Caki2 (cell line): ENCODE measurements around the gene SLC15A3. TPM values are rescaled to one million over a fixed set of nuclear protein-coding genes. Genes with fewer than 3 reads are reported as not detected.

ENCODE experiments used
- DNase-seq: peaks from one replicate; pipeline ENCODE4 v3.0.0-alpha.2; 2015; ENCODE audit warnings: low read depth
- in situ Hi-C: cut with HindIII; loops from 2 replicates; pipeline ENCODE4 v1.10.0; 2016; ENCODE audit warnings: low sequenced_read_pairs, low pct_unique_long_range_greater_than_20kb, mixed read lengths
- total RNA-seq: library from RNA; depleted of rRNA; stranded (reverse); fragments of >200 nt; shearing (Covaris generic); gene quantifications from 2 replicates; pipeline ENCODE4 v1.2.3, GENCODE V29; 2014; ENCODE audit warnings: low replicate concordance

SLC15A3 gene
- total RNA-seq, 1 experiment from 2014 or later, result not detected

DNA sequence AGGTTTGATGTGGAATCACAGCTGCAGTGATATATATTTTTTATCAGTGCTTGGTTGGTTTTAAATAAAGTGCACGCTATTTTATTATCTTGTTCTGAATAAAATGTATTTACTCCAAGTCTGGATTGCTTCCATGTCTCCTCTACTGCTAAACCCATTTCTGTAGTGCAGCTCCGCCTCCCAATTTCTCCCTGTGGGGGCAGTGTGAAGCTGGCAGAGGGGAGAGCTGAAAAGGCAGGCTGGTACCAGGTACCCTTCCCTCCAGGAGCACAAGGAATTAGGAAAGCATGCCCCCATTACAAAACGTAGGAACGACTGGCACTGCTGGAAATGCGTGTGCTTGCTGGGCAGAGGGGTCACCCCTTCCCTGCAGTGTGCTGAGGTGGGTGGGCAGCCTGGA is 28.6 kb downstream of the SLC15A3 start:
- no peak for DNase-seq
- in situ Hi-C loops, result no loop called here

DNA sequence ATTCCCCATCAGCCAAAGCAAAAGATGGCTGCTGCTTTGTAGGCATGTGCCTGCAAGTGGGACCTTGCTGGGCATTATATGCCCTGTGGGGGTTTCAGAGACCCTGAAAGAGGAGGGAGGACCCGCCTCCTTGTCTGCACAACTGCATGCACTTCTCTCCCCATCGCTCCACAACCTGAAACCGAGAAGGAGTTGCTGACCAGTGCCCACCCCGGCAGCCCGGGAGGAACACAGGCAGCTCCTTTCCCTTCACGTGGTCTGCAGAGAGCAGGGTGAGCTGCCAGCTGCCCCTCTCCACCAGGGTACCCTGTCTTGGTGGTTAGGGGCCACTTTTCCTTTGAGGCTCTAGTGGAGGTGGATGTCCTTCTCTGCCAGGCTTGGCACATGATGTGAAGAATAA is 29.1 kb downstream of the SLC15A3 start:
- in situ Hi-C loops, result no loop called here
- DNase-seq, result no peak

DNA sequence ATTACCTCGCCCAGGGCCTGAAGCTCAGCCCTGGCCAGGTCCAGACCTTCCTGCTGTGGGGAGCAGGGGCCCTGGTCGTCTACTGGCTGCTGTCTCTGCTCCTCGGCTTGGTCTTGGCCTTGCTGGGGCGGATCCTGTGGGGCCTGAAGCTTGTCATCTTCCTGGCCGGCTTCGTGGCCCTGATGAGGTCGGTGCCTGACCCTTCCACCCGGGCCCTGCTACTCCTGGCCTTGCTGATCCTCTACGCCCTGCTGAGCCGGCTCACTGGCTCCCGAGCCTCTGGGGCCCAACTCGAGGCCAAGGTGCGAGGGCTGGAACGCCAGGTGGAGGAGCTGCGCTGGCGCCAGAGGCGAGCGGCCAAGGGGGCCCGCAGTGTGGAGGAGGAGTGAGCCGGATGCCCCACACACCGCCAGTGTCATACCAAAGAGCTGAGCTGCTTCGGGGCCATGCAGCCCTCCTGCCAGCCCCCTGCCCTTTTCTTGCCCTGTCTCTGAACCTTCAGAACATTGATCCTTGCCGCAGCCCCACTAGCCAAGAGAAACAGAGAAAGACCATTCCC is 30.1 kb downstream of the SLC15A3 start:
- in situ Hi-C loops, result no loop called here
- DNase-seq, result no peak

DNA sequence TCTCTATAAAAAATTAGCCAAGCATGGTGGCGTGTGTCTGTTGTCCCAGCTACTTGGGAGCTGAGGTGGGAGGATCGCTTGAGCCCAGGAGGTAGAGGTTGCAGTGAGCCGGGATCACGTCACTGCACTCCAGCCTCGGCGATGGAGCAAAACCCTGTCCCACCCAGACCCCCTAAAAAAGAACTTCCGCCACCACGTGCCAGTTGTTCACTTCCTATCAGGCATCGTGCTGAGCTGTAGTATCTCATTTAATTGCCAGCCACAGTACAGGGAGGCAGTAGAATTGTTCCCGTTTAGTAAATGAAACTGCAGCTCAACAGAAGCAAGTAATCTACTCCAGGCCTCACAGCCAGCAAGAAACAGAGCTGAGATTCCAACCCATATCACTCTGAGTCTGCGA is 30.7 kb downstream of the SLC15A3 start:
- in situ Hi-C loops, result no loop called here
- DNase-seq, result no peak

DNA sequence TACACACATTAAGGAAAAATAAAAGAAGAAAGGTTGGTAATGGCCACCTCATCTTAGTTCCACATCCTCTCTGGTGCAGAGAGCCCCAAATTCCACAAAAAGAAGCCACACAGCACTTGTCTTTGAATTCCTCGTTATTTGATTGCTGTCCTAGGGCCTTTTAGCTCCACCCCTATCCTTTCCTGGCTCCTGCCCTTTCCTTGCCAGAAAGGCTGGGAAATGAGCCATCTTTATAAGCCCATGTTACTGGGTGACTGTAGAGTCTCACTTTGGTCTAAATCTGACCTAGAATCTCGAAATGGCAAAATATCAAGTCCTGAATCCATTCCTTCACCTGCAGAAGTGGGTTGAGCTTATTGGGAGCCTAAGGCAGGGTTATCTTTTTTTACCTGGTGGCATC is 32.0 kb downstream of the SLC15A3 start:
- DNase-seq, result no peak
- in situ Hi-C loops, result no loop called here

DNA sequence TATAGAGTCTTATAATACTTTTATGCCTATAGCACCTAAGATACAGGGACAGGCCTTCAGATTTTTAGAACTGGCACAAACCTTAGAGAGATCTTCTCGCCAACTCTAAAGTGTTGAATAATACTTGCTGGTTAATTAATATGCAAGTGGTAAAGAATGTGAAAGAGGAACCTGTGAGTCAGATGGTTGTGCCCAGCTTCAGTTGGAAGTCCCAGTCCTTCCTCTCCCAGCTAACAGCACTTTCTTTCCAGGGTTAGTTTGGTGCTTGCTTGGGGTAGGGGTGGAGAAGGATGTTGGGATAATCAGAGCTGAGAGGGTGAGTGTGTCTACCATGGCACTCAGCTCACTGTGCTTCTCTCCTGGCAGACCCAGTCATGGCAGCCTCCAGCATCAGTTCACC is 32.7 kb downstream of the SLC15A3 start:
- in situ Hi-C loops, result no loop called here
- no peak for DNase-seq

DNA sequence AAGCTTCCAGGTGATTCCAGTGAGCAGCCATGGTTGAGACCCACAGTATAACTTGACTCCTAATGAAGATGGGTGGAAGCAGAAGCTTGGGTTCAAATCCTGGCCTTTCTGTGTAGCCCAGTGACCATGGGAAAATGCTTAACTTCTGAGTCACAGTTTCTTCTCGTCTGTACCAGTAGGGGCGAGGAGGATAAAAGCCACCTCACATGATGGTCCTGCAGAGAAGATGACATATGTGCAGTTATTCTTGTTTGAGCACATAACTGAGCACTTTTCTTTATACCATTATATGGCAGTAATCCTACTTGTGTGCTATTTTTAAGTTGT is 33.1 kb downstream of the SLC15A3 start:
- in situ Hi-C loops, result no loop called here
- DNase-seq, result no peak

DNA sequence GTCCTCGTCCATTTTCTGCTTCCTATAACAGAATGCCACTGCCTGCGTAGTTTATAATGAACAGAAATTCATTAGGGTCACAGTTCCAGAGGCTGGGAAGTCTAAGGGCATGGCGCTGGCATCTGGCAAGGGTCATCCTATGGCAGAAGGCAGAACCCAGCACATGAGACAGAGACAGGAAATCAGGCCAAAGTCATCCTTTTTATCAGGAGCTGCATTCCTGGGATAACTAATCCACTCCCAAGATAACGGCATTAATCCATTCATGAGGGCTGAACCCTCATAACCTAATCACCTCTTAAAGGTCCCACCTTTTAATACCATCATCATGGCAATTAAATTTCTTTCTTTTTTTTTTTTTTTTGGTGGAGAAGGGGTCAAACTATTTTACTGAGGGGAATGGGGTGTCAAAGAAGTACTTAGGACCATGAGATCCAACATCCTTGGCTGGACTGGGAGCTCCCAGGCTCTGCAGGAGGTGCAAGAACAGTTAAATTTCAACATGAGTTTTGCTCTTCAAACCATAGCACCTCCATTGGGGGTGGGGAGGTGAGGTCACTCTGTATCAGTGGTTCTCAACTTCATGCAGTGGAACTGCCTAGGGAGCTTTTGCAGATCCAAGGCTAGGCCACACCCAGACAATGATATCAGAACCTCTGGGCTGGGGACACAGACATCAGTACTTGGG is 33.6 kb downstream of the SLC15A3 start:
- in situ Hi-C loops, result no loop called here
- no peak for DNase-seq

DNA sequence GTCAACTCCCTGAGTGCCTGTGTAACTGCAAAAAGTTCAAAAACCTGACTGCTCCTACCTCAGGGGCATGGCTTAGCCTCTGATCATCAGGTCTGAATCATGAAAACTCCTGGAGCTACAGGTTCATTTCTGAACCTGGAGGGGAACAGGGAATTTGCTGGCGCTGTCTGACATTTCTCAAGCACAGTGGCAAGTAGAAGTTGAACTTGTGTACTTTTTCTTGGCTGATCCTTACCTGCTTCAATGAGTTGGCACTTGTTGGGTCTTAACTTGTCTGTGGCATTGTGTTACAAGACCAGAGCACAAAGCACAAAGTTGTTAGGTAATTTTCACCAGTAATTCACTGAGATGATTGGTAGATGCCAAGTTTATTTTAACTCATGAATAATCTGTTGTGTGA is 34.7 kb downstream of the SLC15A3 start:
- DNase-seq, result no peak

DNA sequence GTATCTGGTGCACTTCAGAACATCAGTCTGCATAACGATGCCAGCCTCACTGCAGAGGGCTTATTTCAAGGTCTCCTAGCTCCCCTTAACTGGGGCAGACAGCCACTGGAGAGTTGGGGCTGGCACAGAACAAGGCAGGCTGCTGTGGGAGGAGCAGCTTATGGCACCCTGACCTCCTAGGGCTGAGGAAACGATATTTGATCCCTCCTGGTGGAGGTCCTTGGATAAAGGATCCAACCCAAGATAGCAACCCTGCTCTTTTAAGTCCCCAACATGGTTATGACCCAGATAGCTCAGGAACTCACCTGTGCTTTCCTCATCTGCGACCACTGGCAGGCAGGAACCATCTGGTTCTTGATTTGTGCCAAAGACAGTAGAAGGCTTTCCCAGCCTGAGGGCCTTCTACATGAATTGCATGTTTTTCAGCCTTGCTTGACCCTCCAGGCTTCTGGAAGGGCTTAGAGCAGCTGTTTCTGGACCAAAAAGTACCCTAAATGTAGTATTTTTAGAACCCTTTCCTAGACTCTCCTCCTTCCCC is 35.2 kb downstream of the SLC15A3 start:
- in situ Hi-C loops, result no loop called here
- no peak for DNase-seq

More for the DNA sequence above, 34.7 kb downstream of the SLC15A3 start:
- in situ Hi-C loops, result no loop called here

DNA sequence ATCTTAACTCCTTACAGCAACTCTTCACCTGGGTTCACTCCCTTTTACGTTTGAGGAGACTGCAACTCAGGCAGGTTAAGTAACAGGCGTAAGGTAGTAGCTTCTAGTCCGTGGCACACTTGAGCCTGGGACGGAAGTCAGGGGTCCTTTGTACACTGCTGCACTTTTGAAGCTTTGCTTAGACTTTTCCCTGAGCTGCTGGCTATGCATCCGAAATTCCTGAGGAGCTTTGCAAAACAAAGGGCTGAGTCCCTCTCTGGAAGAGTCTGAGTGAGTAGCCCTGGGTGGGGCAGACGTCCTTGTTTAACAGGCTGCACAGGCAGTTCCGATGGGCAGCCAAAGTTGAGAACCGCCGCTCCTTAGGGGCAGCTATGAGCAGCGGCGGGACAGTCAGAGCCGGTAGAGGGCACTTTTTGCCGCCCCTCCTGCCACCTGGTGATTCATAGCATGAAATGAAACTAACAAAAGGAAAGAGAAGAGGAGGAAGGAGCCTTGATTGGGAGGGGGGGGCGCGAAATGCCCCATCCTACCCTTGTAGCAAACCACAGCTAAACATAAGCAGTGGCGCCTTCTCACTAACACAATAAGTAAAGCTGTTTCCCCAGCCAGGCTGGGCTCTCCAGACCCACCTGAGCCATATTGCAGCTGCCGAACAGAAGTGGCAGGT is 36.6 kb downstream of the SLC15A3 start:
- DNase-seq, result peak; percentile 71
- in situ Hi-C loops, result no loop called here

DNA sequence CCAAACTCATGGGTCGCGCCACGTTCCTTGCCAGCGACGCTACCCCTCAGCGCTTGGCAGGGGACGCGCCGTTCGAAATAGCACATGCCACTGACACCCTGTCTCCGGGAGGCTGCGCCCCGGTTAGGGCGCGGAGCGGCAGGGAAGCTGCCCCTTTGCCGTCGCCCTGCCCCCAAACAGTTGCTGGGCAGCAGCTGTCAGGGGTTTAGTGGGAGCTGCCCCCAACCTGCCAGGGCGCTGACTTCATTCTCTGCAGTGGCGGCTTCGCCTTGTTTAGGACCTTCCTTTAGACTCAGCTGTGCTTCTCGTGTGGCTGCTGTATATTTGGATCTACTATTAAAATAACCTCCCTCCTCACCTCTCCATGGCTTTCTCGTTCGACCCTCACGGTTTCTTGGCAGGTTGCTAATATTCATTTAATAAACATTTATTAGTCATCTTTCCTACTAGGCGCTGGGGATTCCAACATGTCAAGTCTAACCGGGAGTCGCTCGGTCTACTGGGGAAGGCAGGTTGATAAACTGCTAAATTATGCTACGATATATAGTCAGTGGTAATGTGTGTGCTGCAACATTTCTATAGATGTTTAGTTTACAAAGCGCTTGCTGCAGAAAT is 37.2 kb downstream of the SLC15A3 start:
- in situ Hi-C loops, result no loop called here
- no peak for DNase-seq

DNA sequence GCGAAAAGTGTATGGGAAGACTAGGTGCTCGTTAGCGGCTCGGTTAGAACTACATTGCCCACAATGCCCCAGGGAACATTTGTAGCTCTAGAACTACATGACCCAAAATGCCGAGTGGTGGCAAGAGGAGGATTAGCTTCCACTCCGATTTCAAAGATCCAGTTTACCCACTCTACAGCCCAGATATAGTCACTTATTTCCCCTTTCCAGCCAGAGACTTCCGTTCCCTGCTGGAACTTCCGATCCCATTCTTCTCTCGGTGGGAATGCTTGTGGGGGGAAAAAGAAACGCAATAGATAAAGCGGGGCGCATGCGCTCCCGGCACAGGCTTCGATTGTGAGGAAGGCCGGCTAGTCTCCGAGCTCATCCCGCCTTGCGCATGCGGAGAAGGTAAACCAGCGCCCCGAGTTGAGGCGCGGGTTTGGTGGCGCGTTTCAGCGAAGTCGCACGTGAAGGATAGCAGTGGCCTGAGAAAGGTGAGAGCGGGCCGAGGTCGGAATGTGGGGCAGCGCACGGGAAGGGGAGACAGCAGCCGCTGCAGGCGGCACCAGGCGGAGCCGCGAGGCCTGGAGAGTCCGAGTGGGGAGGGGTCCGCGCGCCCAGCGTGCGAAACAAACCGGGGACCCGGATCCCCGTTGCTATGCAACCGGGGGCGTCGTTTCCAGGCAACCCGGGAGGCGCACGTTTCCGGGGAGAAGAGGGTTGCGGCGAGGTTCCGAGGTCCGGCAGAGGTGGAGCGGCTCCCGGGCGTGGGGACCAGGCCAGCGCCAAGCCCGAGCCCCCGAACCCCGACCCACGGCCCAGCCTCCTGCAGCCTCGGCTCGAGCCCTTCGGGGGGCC is 38.0 kb downstream of the SLC15A3 start, which contains the start of gene TMEM109:
TSS of gene TMEM109 (plus strand) at position 366 of the 840 bp plus-strand sequence. CDS start 5,536 bp downstream, outside the sequence.
- in situ Hi-C loops, result no loop called here
- peak; percentile 85 for DNase-seq

DNA sequence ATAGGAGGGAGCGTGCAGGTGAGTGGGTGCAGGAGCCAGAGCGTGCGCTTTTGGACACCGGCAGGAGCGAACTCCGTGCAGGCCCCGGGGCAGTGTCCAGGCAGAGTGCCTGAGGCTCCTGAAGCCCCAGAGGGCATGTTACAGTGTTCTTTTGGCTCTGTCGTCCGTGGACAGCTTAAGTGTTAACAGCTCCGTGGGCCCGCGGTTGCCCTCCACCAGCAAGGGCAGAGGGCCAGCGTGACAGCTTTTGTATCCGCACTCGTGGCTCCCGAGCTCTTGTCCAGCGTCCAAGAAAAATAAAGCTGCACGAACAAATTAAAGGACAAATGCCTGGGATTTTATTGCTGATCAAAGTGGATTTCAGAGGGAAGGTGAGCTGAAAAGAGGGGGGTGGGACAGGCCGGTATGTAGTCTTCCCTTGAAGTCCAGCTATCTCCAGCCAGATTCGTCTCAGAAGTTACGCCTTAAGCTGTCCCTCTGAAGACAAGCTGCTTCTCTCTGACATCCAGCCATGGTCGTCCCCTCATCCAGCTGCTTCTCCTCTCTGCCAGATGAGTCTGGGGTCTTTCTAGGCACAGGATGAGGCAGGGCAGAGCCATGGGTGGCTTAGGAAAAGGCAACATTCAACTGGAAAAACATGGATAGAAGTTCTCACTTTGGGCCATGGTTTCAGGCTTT is 39.0 kb downstream of the SLC15A3 start:
- in situ Hi-C loops, result no loop called here
- no peak for DNase-seq

DNA sequence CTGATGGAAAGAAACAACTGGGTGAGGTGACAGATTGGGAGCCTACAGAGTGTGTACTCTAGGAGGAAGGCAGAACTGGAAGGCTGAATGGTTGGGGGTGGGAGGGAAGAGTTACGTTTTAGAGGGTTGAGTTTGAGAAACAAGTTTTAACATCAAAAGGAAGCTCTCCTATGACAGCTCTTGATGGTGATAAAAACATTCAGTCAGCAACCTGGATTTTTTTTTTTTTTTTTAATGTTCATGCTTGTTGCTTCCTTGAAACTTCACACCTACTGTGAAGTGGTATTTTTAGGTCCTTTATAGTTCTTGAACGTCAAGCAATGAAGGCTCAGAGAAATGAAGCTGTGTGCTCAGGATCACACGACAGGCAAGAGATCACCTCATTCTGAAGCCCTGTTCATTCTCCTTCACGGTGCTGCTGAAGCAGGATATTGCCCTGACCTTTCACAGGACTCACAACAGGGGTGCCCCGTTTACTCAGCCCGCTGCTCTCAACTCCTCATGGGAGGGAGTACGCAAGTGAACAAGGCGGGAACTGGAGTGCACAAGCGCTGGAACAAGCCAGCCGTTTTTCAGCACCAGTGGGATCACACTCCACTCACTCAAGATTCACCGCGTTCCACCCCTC is 39.6 kb downstream of the SLC15A3 start:
- DNase-seq, result no peak
- in situ Hi-C loops, result no loop called here

DNA sequence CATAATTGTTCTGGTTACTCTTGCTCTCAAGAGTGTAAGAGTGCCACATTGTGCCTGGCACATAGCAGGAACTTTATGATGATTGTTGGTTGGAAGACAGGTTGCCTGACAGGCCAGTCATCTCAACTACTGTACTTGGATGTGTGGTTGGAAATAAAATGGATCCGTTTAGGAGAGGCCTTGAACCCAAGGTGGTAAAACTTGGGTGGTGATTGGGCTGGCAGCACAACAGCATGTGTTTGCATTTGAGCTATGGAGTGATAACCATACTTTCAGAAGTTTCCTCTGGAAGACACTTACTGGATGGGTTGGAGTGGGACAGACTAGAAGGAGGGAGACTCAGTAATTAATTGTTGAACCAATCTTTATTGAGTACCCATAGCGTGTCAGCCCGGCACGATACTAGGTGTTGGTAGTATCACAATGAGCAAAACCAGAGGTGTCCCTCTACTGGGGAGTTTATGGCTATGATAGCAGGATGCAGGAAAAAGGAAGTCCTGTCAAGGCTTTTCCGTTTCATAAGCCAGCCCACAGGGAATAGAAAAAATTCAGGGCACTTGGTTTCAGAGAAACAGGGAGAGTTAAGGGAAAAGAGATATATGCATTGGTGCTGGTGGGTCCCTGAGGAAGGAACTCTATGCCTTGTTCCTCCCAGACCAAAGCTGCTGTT is 41.1 kb downstream of the SLC15A3 start:
- in situ Hi-C loops, result no loop called here
- DNase-seq, result no peak

DNA sequence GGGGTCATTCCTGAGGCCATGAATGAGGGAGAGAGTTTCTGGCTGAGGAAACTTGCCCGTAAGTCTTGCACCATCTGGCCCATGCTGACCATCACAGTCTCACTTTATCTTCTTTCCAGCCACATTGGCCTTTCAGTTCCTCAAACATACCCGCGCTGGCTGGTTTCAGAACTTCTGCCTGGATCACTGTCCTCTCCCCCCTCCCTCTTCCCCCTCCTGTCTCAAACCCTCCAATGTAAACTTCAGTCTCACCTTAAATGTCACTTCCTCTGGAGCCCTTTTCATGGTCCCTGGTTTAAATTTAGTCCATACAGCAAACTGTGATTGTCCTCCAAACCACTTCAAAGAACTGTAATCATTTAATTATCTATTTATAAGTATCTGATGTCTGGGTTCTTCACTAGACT is 41.7 kb downstream of the SLC15A3 start:
- in situ Hi-C loops, result no loop called here
- no peak for DNase-seq
